ENCODE data around the gene AVEN.

- TF ChIP-seq, protein P1, sequence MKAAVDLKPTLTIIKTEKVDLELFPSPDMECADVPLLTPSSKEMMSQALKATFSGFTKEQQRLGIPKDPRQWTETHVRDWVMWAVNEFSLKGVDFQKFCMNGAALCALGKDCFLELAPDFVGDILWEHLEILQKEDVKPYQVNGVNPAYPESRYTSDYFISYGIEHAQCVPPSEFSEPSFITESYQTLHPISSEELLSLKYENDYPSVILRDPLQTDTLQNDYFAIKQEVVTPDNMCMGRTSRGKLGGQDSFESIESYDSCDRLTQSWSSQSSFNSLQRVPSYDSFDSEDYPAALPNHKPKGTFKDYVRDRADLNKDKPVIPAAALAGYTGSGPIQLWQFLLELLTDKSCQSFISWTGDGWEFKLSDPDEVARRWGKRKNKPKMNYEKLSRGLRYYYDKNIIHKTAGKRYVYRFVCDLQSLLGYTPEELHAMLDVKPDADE (IDR thresholded peaks at IDR 0.05), result no peak
- TF ChIP-seq CTCF (conservative IDR thresholded peaks at IDR 0.05; ENCODE audit: low read depth in 2 of 2), result no peak
- TF ChIP-seq EZH2 (IDR thresholded peaks at IDR 0.05; ENCODE audit: low read depth, unreplicated experiment), result no peak
- TF ChIP-seq POLR2AphosphoS5 (IDR thresholded peaks at IDR 0.05; ENCODE audit: low read depth), result no peak
- no peak for TF ChIP-seq EZH2phosphoT487 (IDR thresholded peaks at IDR 0.05; ENCODE audit: unreplicated experiment)
- TF ChIP-seq STAT1 (IDR thresholded peaks at IDR 0.05; ENCODE audit: unreplicated experiment), result no peak
- TF ChIP-seq, protein P2, sequence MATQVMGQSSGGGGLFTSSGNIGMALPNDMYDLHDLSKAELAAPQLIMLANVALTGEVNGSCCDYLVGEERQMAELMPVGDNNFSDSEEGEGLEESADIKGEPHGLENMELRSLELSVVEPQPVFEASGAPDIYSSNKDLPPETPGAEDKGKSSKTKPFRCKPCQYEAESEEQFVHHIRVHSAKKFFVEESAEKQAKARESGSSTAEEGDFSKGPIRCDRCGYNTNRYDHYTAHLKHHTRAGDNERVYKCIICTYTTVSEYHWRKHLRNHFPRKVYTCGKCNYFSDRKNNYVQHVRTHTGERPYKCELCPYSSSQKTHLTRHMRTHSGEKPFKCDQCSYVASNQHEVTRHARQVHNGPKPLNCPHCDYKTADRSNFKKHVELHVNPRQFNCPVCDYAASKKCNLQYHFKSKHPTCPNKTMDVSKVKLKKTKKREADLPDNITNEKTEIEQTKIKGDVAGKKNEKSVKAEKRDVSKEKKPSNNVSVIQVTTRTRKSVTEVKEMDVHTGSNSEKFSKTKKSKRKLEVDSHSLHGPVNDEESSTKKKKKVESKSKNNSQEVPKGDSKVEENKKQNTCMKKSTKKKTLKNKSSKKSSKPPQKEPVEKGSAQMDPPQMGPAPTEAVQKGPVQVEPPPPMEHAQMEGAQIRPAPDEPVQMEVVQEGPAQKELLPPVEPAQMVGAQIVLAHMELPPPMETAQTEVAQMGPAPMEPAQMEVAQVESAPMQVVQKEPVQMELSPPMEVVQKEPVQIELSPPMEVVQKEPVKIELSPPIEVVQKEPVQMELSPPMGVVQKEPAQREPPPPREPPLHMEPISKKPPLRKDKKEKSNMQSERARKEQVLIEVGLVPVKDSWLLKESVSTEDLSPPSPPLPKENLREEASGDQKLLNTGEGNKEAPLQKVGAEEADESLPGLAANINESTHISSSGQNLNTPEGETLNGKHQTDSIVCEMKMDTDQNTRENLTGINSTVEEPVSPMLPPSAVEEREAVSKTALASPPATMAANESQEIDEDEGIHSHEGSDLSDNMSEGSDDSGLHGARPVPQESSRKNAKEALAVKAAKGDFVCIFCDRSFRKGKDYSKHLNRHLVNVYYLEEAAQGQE (IDR thresholded peaks at IDR 0.05; ENCODE audit: unreplicated experiment), result no peak
- no peak for TF ChIP-seq JUNB (IDR thresholded peaks at IDR 0.05; ENCODE audit: unreplicated experiment)
- no peak for TF ChIP-seq ZNF462 (CRISPR knock-in tag; IDR thresholded peaks at IDR 0.05)
- TF ChIP-seq CREB1 (CRISPR knock-in tag; IDR thresholded peaks at IDR 0.05; ENCODE audit: low read depth), result no peak
- TF ChIP-seq ZNF114 (CRISPR knock-in tag; IDR thresholded peaks at IDR 0.05), result no peak
- no peak for TF ChIP-seq ZNF331 (CRISPR knock-in tag; IDR thresholded peaks at IDR 0.05; ENCODE audit: low read depth)
- no peak for TF ChIP-seq NANOG (IDR thresholded peaks at IDR 0.05; ENCODE audit: borderline replicate concordance)
These were observed 46.7 kb upstream of the AVEN start for GRCh38 chr15:34085746-34086145.

Data from GM23338 (cell line).